GM18858 (cell line): Measurements from ENCODE around the gene ECPAS.
"Not testable (repeated sequence)": the region's sequence is repeated elsewhere in the genome, so short reads cannot be mapped to it uniquely, and the experiment has no call there.

Experiments used
- ATAC-seq: cut with Tn5 transposase; IDR thresholded peaks from one replicate; pipeline ENCODE4 v1.9.1; 2021; ENCODE audit not compliant: unreplicated experiment

ECPAS gene

GRCh38 chr9:111429175-111429574, 55.0 kb downstream of the ECPAS start:
- no peak for ATAC-seq

- no peak for ATAC-seq
Observed at GRCh38 chr9:111427186-111427585, 57.0 kb downstream of the ECPAS start.

- no peak for ATAC-seq
Observed at GRCh38 chr9:111423389-111423788, 60.8 kb downstream of the ECPAS start.

- ATAC-seq = no peak
Observed at GRCh38 chr9:111414406-111414805, 69.8 kb downstream of the ECPAS start.

GRCh38 chr9:111413996-111414395, 70.2 kb downstream of the ECPAS start:
- no peak for ATAC-seq

GRCh38 chr9:111412280-111412679, 71.9 kb downstream of the ECPAS start:
- ATAC-seq = no peak

GRCh38 chr9:111411266-111411665, 72.9 kb downstream of the ECPAS start:
- no peak for ATAC-seq

GRCh38 chr9:111407813-111408212, 76.4 kb downstream of the ECPAS start:
- ATAC-seq = no peak

- no peak for ATAC-seq
Observed at GRCh38 chr9:111405701-111406100, 78.5 kb downstream of the ECPAS start.

- not testable (repeated sequence) for ATAC-seq
Observed at GRCh38 chr9:111401486-111401885, 82.7 kb downstream of the ECPAS start.

- ATAC-seq = no peak
Observed at GRCh38 chr9:111400564-111400898, 83.7 kb downstream of the ECPAS start.

GRCh38 chr9:111399772-111400563, 84.2 kb downstream of the ECPAS start:
- no peak for ATAC-seq

- no peak for ATAC-seq
Observed at GRCh38 chr9:111399211-111399739, 84.9 kb downstream of the ECPAS start.

GRCh38 chr9:111393971-111394370, 90.2 kb downstream of the ECPAS start:
- no peak for ATAC-seq

- ATAC-seq = no peak
Observed at GRCh38 chr9:111389406-111389805, 94.8 kb downstream of the ECPAS start.

GRCh38 chr9:111386386-111386785, 97.8 kb downstream of the ECPAS start:
- ATAC-seq = no peak

GRCh38 chr9:111381006-111381405, 103.2 kb downstream of the ECPAS start:
- ATAC-seq = no peak

GRCh38 chr9:111375817-111376564, 108.2 kb downstream of the ECPAS start:
- no peak for ATAC-seq

- no peak for ATAC-seq
Observed at GRCh38 chr9:111375062-111375461, 109.1 kb downstream of the ECPAS start.

- no peak for ATAC-seq
Observed at GRCh38 chr9:111372297-111372696, 111.9 kb downstream of the ECPAS start.

GRCh38 chr9:111366978-111367377, 117.2 kb downstream of the ECPAS start:
- ATAC-seq = no peak

GRCh38 chr9:111362526-111362925, 121.7 kb downstream of the ECPAS start:
- no peak for ATAC-seq
